GM19438 (cell line): ENCODE results near the gene SERP2.

Source experiments
- ATAC-seq: cut with Tn5 transposase; IDR thresholded peaks from one replicate; pipeline ENCODE4 v1.9.1; 2021; ENCODE audit warnings: low read depth; ENCODE audit not compliant: unreplicated experiment

SERP2 gene

DNA sequence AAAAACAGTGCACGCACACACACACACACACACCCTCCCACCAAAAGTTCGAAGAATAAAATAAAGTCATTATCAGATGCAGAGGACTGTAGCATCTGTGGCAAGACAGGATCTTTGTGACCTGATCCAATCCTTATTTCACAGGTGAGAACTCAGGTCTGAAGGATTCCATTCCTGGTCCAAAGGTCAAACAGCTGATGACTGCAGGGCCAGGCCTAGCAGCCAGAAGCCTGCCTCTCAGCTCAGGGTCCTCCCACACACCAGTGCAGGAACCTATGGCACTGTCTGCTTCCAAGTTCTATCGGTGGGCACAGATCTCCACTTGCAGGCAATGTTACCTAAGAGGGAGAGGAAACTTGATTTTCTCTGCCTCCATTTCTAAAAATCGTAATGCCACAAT lies 57.5 kb downstream of the SERP2 start:
- no peak for ATAC-seq

GRCh38 chr13:44432650-44433049 lies 59.0 kb downstream of the SERP2 start:
- no peak for ATAC-seq

DNA sequence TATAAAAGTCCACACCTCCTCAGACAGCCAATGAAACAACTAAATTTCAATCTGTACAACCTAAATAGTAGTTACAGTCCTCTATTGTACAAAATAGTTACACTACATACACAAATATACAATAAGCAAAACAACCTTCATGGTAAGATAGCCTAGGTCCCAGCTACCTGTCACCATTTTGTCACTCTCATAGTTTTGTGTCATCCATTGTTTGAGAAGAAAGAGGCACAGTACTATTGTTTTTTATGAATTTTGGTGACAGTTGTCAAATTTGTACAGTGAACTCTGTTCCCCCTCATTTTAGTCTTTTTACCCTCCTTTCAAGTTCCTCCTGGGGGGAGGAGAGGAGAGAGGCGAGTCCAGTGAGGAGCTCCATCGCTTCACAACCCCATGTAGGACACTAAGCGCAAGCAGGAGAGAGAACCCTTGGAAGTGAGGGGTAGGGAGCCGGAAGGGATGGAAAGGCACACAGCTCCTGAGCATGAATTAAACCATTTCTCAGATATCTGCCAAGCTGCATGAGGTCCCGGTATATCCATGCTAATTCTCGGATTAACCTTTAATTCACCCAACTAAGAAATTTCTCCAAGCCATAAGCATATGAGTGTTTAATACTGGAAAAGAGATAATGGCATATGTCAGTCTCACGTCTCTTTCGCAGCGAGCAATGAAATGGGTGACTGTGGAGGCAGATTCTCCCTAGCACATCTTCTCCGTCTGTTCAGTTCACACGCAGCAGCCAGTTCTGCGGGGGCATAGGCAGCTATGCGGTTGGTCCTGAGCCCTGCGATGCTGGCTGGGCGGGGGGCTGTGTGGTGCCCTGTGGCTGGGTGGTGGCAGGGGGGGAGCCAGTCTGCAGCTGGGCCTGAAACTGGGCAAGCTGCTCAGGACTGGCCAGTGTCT lies 60.5 kb downstream of the SERP2 start:
- no peak for ATAC-seq

DNA sequence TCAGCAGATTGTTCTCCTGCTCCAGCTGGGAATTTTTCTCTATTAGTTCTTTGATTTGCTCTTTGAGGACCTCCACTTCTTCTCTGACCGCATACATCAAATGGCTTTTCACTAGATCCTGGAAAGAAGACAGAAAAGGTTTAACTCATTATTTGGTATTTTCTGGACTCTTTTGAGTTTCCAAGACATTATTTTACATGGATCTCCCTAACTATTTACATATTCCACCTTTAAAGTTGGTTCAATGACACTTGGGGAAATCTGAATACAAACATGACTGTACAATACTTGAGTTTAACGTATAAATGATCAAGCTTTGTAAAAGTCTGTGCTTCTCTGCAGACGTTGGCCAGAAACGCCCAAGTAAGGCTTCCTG lies 61.1 kb downstream of the SERP2 start:
- ATAC-seq, result no peak

GRCh38 chr13:44435142-44435918 lies 61.7 kb downstream of the SERP2 start:
- peak; percentile 50 for ATAC-seq

DNA sequence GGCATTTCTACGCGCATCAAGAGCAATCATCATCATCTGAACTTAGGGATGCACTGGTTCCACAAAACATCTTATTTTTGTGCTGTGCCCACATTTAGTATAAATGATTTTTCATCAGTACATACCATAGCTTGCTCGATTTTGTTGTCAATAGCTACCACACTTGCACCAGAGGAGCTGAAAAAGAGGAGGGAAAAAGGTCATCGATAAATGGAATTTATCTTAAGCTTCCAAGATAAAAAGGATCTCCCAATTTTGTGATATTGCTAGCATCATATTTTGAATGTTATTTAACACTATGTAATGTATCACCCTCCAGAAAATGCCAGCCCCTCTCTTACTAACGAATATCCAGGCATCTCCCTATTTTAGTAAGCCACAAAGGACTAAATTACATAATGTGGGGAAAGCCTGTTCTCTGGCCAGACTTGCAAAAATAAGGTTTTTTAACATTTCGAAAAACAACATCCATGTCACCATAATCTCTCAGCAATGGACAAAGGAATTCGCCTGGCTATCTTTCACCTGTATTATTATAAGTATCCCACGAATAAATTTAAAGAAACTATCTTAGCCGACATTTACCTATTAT lies 62.4 kb downstream of the SERP2 start:
- no peak for ATAC-seq

- ATAC-seq, result no peak
Measured at GRCh38 chr13:44436589-44437337, 63.1 kb downstream of the SERP2 start.

DNA sequence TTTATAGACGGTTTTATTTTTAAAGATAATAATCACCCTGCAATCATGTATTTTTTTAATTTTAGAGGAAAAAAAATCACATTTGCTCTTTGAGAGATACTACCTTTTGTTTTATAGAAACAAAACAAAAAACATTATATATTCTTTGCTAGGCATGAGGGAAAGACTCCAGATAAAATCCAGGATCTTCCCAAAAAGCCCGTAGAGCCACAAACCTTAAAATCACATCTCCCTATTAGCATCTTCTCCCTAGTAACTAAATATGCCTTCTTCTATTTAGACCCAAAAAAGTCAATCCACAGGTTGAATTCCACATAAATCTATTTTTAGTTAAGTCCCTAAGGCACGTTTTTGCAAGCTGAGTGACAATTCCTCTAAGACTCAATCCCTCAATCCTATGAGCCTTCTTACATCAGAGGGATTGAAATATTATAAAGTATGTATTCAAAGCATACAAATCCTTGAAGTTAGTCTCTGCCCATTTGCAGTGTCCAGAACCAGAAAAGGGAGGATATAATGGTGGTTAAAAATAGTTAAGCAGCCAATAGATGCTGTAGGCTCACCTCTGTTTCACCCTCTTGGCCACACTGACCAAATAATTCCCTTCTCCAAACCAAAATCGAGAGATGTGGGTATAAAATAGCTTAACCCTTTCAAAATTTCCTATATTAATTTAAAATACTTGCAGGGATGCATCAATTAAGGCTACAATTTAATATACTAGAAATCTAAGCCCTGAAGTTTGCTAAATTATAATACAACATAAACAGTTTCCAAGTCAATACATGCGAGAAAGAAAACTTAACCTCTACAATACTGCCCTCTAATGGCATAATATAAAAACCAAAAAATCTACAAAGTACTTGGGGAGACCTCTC lies 64.0 kb downstream of the SERP2 start:
- no peak for ATAC-seq

DNA sequence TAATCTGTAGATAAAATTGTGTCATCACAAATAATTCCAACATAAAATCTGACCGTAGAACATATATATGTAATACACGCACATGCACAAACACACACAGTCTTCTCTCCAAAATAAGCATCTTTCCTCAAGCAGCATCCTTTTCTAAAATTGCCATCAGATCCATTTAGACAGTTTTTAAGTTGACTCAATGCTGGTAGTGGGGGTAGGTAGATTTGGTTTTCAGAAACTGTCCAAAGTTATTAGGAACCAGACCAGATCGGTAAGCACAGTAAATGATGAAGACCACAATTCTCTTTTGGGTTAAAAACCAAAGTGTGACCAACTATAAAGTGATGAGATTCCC lies 64.6 kb downstream of the SERP2 start:
- ATAC-seq, result no peak

DNA sequence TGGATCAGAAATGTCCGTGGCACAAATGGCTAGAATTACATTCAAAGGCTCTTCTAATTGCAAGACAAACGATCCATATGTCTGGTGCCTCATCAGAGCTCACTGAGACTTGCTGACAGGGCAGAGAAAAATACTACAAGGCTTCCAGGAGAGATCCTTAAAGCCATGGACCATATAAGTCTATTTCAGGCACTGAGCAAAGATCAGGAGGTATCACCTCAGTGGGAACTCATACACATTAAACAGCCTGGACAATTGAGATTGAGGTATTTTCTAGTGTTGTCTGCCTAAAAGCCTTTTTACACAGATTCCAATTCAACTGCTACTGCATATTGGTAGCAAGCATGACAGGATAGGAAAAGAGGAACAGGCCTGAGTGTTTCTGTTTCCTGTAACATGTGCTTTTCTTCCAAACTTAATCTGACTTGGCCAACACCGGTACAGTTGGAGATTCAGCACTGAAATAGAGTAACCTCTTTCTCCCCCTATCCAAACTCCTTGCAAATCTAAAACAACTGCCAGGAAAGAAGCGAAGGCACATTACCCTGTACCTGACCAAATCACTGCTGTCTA lies 65.9 kb downstream of the SERP2 start:
- ATAC-seq, result no peak

DNA sequence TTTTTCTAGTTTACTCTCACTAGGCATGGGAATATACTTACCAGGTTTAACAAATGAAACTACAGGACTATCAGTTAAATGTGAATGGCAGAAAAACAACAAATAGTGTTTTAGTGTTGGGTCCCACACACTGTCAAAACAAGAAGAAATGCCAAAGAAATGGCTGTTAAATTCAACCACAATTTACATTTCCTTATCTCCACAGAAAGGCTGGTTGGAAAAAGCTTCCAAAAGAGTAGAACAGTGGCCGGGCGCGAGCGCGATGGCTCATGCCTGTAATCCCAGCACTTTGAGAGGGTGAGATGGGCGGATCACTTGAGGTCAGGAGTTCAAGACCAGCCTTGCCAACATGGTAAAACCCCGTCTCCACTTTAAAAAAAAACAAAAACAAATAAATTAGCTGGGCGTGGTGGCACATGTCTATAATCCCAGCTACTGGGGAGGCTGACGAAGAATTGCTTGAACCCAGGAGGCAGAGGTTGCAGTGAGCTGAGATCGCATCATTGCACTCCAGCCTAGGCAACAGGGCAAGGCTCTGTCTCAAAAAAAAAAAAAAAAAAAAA lies 66.5 kb downstream of the SERP2 start:
- no peak for ATAC-seq
